ENCODE measurements around the gene CAPRIN1.
A peak's percentile ranks its signal among the peaks of the same experiment; 100 is the strongest.

Gene CAPRIN1, protein sequence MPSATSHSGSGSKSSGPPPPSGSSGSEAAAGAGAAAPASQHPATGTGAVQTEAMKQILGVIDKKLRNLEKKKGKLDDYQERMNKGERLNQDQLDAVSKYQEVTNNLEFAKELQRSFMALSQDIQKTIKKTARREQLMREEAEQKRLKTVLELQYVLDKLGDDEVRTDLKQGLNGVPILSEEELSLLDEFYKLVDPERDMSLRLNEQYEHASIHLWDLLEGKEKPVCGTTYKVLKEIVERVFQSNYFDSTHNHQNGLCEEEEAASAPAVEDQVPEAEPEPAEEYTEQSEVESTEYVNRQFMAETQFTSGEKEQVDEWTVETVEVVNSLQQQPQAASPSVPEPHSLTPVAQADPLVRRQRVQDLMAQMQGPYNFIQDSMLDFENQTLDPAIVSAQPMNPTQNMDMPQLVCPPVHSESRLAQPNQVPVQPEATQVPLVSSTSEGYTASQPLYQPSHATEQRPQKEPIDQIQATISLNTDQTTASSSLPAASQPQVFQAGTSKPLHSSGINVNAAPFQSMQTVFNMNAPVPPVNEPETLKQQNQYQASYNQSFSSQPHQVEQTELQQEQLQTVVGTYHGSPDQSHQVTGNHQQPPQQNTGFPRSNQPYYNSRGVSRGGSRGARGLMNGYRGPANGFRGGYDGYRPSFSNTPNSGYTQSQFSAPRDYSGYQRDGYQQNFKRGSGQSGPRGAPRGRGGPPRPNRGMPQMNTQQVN

DNA sequence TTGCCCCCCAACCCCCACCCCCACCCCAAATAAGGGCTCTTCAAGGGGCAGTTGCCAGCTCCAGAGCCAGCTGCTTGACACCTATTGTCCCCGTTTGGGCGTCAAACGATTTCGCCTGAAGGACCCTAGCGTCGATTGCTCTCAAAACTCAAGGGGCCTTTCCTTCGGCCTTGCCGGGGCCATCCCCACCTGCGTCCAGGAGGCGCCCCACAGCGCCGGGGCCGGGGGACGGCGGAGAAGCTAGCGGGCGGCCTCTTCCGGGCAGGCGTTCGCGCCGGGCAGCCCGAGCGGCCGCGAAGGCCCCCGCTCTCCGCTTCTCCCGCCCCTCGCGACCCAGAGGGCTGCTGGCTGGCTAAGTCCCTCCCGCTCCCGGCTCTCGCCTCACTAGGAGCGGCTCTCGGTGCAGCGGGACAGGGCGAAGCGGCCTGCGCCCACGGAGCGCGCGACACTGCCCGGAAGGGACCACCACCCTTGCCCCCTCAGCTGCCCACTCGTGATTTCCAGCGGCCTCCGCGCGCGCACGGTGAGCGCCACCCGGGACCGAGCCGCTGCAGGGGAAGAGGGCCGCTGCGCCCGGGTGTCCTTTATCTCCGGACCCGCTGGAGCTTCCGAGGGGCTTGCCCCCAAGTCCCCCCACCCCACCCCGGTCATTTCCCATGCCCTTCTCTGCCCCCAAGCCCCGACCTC is at the start of gene CAPRIN1:
Gene CAPRIN1 (plus strand): TSS at position 383 of the 687 bp plus-strand sequence. CDS start 690 bp downstream, outside the sequence.
- DNase-seq (ENCODE audit: low read depth) = peak; percentile 73

DNA sequence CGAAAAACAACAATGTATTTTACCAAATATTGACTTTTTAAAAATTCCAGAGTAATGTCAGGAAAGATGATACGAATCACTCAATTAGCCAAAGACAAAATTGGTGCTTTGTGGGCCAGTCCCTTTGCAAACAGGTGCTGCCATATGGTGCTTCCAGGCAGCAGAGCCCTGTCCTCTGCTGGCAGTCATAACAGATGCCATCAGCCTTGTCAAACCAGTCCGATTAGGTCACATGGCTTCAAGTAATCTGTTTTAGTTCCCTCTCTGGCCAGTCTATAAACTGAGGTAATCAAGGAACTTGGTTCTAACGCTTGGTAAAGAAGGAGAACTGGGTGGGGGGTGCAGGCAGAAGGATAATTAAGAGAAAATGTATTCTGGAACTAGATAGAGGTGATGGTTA is 49.1 kb upstream of the CAPRIN1 start:
- no peak for DNase-seq (ENCODE audit: low read depth)

DNA sequence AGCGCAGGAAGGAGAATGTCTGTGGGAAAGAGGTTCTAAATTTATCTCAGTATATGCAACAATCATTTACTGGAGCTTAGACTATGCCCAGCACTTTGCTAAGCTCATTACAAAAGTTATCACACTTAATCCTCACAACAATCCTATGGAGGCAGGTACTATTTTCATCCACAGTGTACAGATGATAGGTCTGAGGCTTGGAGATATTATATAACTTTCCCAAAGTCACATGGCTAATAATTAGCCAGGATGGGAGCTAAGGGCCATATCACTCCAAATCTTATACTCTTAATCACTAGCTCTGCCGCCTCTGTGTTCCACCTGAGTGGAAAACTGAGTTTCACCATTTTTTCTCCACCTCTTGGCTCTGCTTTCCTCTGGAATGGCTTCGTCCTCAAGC is 47.3 kb upstream of the CAPRIN1 start:
- no peak for DNase-seq (ENCODE audit: low read depth)

DNA sequence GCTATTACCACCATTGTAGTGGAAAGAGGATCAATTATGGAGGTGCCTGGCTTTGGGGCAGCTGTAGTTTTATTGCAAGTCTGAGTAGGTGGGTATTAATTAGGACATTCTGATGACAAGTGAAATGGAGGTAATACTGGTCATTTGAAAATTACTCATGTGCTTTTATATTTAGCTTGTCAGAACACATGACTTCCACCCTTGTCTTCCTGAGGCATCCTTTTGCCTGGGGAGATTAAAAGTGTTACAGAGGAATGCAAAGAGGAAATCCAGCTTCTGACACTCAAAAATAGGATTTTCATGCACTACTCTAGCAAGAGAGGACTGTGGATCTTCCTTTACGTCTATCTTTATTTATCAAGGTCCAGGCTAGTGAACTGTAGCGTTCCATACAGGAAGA is 44.7 kb upstream of the CAPRIN1 start:
- no peak for DNase-seq (ENCODE audit: low read depth)

DNA sequence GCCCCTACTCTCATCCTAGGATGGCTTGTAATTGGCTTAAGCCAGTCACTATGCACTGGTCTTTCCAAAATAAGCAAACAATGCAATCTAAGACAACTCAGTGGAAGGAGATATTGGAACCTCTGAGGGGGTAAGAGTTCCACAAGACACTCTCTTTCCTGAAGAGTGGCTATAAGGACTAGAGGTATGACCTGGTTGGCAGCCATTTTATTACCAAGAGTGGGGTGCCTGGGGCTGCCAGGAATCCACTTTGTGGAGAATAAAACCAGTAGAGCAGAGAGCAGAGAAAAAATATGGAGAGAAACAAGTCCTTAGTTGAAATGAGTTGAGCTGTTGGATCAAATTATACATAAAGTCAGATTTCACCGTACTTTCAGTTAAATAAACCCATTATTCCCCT is 38.8 kb upstream of the CAPRIN1 start:
- DNase-seq (ENCODE audit: low read depth) = no peak

DNA sequence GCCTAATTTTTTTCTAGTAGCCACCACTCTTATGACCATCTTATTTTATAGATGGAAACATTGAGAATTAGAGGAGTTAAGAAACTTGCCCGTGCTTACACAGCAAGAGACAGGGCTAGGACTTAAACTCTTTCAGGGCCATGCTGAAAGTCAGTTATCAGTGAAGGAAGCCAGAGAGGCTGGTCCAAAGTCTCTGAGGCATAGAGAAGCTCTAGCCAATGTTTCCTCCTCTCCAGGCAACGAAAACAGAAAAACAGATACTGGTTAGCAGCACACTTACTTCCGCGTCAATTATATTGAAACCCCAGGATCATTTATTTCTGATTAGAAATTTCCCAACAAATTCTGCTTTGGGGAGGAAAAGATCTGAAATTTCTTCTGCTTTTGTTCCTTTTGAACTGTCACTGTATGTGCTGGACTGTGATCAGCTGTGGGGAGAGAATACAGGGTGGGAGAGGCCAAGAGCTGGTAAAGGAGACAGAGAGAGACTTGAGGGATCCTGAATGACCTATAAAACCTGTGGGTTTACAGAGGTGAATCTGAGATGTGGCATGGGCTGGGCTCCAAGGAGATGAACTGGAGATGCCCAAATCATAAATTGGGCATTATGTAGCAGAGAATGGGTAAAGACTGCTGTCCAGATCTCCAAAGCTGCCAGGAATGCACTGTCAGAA is 37.5 kb upstream of the CAPRIN1 start:
- DNase-seq (ENCODE audit: low read depth) = no peak

DNA sequence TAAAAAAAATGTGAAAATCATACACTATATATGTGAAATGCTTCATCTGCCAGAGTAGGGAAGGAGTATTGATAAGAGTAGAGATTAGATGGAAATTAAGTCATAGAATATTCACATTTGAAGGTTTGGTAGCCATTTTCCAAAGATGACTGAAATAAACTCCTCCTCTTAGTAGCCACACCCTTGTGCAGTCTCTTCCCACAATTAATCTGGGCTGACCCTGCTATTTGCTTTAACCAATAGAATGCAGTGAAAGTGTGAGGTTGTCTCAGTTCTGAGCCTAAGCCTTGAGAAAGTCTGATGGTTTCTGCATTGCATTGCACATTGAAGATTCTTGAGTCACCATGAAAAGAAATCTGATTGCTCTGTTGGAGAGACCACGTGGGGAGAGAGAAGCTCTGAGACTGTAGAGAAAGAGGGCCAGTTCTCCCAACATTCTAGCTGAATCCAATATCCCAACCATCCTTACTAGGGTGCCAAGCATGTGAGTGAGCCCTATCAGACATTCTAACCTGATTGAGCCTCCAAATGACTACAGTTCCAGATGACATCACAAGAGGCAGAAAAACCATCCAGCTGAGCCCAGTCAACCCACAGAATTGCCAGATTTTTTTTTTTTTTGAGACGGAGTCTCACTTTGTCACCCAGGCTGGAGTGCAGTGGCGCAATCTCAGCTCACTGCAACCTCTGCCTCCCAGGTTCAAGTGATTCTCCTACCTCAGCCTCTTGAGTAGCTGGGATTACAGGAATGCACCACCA is 29.4 kb upstream of the CAPRIN1 start:
- DNase-seq (ENCODE audit: low read depth) = no peak

DNA sequence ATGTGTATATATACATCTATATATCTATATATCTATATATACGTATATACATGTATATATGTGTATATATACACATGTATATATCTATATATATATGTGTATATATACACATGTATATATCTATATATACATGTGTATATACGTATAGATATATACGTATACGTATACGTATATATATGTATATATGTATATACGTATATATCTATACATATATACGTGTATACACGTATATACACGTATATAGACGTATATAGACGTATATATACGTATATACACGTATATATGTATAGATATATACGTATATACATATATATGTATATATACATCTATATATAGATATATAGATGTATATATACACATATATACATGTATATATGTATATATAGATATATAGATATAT is 25.1 kb upstream of the CAPRIN1 start:
- DNase-seq (ENCODE audit: low read depth) = no peak

DNA sequence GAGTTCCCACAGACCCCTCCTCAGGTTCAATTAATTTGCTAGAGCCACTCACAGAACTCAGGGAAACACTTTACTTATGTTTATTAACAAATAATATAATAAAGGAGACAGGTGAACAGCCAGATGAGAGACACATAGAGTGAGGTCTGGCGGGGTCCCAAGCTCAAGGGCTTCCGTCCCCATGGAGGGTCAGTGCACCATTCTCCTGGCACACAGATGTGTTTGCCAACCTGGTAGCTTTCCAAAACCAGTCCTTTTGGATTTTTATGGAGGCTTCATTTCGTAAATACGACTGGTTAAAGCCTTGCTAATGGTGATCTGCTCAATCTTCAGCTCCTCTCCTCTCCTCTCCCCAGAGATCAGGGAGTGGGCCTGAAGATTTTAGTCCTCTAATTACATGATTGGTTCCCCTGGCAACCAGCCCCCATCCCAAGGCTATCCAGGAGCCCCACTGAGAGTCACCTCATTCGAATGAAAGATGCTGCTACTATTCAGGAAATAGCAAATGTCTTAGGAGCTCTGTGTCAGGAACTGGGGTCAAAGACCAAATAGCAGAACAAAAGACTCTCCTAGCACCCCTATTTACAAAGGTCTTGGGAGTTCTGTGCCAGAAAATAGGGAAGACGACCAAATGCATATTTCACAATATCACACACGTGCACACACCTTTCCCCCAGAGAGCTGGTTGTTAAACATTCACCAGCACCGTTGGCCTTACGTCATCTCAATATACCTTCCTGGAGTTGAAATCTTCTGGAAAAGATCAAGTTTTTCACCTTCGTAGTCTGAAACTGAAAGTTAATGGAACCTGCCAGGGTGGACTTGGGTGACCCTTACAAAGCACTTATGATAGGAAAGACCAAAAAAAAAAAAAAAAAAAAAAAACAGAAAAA is 23.8 kb upstream of the CAPRIN1 start:
- no peak for DNase-seq (ENCODE audit: low read depth)

DNA sequence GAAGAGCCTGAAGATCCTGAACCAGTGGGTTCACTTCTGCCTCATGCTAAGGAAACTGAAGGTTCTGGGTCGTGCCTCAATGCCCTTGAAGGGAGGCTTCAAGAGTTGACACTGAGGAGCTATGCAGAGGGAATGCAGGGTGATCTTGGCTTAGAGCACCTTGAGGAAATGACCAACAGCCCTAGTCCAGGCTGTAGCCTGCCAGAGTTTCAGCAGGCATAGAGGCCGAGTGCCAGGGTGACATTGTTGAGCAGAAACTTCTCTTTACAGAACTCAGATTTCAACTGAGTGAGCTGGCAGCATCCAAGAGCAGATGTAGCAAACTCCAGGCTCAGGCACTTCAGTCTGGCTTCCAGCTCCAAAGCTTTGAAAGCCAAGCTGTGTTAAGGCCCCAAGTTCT is 23.1 kb upstream of the CAPRIN1 start:
- DNase-seq (ENCODE audit: low read depth) = no peak

DNA sequence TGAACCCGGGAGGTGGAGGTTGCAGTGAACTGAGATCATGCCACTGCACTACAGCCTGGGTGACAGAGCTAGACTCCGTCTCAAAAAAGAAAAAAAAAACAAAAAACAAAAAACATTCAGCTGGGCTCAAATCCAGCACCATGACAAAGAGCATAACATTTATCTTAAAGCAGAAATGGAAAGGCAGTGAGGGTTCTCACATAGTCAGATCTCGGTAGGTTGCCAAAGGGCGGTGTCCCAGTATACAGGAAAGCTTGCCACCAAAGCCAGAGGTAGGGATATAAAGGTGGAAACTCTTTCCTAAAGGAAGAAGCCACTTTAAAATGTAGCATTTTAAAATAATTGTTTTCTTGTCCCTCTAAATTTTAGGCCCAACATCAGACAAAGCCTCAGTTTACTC is 22.4 kb upstream of the CAPRIN1 start:
- no peak for DNase-seq (ENCODE audit: low read depth)

DNA sequence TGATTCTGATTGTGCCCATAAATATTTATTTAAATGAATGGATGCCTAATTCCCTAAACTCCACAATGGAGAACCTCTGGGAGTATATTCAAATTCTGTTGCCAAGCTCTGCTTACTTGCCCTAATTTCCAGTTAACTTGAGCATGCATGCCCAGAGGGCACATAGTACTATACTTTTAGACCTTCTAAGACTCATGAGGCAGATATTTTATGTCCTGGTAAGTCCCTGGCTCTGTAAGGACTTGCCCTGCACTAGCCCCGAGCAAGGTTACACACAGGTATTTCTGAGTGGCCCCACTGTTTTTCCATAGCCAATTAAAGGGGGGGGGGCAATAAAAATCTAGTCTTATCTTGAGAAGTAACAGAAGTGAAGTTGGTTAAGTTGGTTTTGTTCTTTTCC is 21.1 kb upstream of the CAPRIN1 start:
- DNase-seq (ENCODE audit: low read depth) = no peak

DNA sequence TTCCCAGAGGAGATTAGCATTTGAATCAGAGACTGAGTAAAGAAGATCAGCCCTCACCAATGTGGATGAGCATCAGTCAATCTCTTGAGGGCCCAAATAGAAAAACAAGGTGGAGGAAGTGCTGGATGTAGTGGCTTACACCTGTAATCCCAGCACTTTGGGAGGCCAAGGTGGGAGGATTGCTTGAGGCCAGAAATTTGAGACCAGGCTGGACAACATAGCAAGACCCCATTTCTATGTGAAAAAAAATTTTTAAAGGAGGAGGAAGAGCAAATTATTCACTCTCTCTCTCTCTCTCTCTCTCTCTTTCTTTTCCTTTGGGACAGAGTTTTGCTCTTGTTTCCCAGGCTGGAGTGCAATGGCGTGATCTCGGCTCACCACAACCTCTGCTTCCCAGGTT is 18.1 kb upstream of the CAPRIN1 start:
- DNase-seq (ENCODE audit: low read depth) = no peak

DNA sequence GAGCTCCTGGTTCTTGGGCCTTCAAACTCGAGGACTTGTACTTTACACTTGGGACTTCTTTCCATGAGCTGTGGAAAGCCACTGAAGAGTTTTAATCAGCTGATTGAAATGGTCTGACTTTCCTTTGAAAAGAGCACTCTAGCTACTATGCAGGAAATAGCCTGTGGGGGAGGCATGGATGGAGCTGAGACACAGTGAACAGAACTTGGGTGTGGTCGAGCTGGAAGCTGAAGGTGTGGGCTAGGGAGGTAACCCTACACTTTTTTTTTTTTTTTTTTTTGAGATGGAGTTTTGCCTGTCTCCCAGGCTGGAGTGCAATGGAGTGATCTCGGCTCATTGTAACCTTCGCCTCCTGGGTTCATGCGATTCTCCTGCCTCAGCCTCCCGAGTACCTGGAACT is 17.5 kb upstream of the CAPRIN1 start:
- DNase-seq (ENCODE audit: low read depth) = no peak

DNA sequence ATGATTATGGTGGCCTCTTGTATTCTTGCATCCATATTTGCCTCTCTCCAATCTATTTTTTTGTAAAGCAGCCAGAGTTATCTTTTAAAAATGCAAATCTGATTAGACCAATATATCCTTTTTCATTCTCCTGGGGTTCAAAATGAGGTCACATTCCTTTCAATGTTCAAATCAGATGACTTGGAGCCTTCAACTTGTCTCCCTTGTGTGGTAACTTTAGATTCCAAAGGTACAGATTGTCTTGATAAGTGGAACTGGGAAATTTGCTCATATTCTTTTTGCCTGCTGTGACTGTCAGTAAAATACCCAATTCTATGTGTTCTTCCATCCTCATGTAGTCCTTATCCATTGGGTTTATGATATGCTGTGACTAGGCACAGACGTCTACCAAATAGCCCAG is 15.1 kb upstream of the CAPRIN1 start:
- DNase-seq (ENCODE audit: low read depth) = no peak

DNA sequence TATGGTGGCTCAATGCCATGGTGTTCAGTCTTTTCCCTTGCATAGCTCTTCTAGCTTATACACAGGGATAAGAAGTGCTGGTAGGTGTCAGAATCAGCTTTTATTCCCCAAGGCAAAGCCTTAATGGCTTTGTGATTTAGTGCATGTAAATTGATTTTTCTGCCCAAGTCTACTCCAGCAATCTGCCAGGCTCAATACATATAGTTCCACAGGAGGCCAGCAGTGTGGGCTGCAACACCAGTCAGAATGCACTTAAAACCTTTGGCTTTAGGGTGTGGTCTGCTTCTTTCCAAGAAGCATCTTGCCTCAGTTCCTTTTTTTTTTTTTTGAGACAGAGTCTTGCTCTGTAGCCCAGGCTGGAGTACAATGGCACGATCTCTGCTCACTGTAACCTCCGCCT is 14.5 kb upstream of the CAPRIN1 start:
- DNase-seq (ENCODE audit: low read depth) = no peak

DNA sequence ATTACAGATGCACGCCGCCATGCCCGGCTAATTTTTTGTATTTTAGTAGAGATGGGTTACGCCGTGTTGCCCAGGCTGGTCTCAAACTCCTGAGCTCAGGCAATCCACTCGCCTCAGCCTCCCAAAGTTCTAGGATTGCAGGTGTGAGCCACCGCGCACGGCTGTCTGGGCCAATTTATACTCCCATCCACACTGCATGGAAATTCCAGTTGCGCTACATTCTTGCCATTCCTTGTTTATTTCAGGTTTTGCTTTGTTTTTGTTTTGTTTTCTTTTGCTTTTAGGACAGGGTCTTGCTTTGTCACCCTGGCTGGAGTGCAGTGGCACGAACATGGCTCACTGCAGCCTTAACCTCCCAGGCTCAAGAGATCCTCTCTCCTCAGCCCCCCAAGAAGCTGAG is 11.0 kb upstream of the CAPRIN1 start:
- no peak for DNase-seq (ENCODE audit: low read depth)

DNA sequence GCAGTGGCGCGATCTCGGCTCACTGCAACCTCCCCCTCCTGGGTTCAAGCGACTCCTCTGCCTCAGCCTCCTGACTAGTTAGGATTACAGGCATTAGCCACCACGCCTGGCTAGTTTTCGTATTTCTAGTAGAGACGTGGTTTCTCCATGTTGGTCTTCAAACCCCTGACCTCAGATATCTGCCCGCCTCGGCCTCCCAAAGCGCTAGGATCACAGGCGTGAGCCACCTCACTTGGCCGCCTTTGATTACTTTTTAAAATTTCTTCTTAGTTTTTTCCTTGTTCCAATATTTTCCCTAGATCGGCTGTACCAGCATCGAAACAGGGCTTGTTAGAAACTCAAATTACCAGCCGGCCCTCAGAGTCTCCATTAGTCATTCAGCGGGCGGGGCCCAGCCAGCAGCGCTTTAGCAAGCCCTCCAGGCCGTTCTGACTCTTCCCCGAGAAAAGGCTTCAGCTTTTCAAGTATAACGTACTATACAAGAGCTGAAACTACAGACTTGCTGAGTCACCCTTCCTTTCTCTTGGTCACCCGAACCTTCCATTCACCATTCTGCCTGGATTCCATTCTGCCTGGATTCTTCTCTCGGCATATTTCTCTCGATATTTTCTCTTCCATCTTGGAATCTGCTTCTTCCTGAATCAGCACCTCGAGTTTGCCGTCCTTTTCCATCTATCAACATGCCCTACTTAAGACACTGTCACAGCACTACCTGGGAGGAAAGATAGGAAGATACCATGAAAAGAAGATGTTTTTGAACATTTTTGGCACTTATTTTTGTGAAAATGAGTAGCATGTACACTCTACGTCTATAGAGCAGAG is 6.7 kb upstream of the CAPRIN1 start:
- DNase-seq (ENCODE audit: low read depth) = no peak

DNA sequence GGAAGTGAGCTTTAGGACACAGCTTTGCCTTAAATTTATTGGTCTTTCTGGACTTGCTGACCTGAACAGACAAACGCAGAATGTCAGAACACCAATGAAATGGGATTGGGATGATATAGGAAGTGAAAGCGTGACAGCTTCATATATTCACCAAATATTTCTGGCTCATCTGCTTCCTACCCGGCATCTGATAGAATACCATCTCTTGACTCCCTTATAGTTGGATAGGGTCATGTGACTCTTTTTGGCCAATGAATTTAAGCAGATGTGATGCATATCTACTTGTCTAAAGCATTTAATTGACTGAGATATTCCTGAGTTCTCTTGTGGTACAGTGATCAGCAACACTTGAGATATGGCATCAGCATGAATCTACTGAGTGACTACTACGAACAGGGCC is 2.5 kb upstream of the CAPRIN1 start:
- no peak for DNase-seq (ENCODE audit: low read depth)
